GM18858 (cell line): ENCODE results near the gene MAPK13.
"Not testable (repeated sequence)": the region's sequence is repeated elsewhere in the genome, so short reads cannot be mapped to it uniquely, and the experiment has no call there.

Experiments
- ATAC-seq: cut with Tn5 transposase; IDR thresholded peaks from one replicate; pipeline ENCODE4 v1.9.1; 2021; ENCODE audit not compliant: unreplicated experiment

MAPK13 gene

DNA sequence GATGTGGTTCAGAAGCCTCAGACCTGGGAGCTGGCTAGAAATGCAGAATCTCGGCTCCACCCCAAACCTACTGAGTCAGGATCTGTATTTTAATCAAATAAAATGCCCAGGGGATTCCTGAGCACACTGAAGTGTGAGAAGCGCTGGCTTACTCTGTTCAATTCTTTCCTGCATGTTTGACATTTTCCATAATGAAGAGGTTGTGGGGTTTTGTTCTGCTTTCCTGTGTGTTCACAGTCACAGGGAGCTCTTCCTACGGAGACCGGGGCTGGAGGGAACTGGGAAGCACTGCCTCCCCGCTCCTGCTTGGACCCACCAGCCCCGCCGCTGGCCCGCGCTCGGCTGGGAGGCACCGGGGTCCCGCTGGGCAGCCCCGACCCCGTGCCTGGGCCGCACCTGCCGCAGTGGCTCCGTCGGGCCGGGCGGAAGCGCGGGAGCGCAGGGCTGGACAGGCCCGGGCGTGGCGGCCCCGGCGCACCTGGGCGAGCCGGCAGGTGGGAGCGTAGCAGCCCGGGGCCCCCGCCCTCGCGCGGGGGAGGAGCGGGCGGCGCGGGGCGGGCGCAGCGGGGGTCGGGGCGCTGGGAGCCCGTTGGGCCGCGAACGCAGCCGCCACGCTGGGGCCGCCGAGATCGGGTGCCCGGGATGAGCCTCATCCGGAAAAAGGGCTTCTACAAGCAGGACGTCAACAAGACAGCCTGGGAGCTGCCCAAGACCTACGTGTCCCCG lies at the start of gene MAPK13:
Gene MAPK13, plus strand, starts transcription at position 573 of the 726 bp plus-strand sequence. Its CDS starts 70 bp downstream, at position 643.
- no peak for ATAC-seq

DNA sequence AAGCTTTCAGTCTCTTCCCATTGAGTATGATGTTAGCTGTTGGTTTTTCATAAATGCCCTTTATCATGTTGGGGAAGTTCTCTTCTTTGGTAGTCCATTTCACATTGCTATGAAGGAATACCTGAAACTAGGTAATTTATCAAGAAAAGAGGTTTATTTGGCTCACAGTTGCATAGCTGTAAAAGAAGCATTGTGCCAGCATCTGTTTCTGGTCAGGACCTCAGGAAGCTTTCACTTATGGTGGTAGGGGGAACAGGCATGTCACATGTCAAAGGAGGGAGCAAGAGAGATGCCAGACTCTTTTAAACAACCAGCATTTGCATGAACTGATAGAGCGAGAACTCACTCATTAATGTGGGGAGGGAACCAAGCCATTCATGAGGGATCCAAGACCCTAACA lies 48.0 kb upstream of the MAPK13 start:
- ATAC-seq = no peak

DNA sequence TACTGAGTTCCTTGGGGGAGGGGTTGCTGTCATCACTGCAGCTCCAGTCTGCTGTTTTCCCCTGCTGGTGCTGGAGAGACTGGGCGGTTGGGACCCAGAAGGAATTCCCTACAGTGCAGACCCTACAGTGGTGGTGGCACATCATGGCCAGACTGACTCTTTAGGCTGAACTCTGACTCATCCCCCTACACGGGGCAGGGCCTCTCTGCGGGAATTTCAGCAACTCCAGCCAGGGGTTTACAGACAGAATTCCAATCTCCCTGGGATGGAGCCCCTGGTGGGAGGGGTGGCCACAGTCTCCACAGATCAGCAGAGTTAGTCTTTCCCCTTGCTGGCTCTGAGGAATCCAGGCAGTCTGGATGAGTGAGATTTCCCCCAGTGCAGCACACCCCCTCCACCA lies 46.9 kb upstream of the MAPK13 start:
- no peak for ATAC-seq

DNA sequence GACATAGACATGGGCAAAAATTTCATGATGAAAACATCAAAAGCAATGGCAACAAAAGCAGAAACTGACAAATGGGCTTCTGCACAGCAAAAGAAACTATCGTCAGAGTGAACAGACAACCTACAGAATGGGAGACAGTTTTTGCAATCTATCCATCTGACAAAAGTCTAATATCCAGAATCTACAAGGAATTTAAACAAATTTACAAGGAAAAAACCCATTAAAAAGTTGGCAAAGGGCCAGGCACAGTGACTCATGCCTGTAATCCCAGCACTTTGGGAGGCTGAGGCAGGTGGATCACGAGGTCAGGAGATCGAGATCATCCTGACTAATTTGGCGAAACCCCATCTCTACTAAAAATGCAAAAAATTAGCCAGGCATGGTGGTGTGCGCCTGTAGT lies 42.1 kb upstream of the MAPK13 start:
- ATAC-seq = not testable (repeated sequence)

DNA sequence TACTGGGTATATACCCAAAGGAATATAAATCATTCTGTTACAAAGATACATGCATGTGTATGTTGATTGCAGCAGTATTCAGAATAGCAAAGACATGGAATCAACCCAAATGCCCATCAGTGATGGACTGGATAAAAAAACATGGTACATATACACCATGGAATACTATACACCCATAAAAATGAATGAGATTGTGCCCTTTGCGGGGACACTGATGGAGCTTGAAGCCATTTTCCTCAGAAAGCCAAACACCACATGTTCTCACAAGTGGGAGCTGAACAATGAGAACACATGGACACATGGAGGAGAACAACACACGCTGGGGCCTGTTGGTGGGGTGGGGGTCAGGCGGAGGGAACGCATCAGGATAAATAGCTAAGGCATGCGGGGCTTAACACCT lies 41.3 kb upstream of the MAPK13 start:
- no peak for ATAC-seq

DNA sequence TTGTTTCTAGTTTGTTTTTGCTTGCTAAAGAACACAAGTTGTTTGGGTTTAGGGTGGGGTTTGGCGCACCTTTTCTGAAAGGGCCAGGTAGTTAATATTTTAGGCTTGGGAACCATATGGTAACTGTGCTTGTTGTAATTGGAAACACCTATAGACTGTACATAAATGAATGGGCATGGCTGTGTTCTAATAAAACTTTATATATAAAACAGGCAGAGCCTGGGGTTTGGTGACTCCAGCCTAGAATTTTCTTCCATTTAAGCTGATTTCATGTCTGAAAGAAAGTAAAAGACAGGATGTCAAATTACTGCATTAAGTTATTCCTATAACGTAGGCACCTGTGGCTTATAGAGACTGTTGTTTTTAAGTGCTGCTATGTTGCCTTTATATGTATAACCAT lies 36.1 kb upstream of the MAPK13 start:
- ATAC-seq = no peak

DNA sequence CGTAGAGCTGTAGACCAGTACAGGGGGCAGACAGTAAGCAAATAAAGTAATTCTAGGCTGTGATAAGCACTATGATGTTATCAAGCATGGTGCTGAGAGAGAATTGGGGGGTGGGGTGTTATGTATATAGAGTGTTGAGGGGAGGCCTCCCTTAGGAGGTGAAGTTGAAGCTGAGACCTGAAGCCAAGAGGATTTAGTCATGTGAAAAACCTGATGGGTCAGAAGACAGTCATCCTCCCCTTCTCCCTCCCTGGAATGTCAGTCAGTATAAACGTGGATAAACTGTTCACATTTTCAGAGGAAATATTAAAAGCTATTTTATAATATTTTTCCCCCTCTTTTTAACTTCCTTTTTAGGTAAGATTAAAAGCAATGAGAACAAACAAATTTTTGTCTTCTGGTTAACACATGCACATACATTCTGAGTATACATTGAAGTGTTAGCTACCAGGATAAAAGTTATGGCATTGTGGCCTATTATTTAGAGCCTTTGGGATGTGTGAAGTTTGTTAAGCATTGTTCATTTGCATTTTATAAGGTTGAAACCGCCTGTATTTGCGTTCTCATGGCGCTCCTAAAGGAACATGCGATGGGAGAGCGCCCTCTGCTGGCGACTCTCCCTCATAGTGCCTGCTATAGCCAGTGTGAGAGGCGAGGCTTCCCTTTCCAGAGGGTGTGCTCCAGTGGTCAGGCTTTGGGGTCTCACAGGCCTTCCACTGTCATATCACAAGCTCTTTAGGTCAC lies 35.4 kb upstream of the MAPK13 start:
- peak; percentile 44 for ATAC-seq

DNA sequence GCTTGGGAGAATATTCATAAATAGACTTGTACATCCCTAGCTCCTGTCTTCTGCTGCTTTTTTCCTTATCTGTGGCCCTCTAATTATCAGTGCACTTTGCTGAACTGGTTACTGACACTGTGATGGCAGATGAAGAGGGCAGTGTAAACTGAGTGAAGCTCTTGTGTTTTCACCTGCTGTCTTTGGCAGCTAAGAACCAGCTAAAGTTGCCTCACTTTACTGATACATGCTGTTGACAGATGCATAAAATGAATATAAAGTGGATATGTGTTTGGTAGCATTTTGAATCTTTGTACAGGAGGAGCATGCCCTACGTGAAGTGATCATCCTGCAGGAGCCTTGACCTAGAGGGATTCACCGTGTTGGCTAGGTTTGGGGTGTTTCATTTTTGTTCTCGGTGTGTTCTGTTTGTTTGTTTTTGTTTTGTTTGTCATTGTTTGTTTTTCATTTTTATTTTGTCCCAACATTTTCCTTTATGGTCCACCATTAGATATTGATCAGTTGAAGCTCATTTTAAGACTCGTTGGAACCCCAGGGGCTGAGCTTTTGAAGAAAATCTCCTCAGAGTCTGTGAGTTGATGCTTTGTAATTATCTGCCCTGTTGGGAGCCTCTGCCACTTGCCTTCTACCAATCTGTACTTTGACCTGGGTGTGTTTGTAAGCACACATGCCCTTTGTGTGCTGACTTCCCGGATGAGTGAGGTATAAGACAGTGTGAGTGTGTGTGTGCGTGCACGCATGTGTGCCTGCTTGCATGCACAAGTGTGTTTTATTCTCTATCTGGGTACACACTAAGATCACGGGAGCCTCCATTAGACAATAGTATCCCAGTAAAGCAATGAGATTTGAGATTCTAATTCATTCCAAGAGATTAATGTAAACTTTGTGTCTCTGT lies 34.6 kb upstream of the MAPK13 start:
- no peak for ATAC-seq

DNA sequence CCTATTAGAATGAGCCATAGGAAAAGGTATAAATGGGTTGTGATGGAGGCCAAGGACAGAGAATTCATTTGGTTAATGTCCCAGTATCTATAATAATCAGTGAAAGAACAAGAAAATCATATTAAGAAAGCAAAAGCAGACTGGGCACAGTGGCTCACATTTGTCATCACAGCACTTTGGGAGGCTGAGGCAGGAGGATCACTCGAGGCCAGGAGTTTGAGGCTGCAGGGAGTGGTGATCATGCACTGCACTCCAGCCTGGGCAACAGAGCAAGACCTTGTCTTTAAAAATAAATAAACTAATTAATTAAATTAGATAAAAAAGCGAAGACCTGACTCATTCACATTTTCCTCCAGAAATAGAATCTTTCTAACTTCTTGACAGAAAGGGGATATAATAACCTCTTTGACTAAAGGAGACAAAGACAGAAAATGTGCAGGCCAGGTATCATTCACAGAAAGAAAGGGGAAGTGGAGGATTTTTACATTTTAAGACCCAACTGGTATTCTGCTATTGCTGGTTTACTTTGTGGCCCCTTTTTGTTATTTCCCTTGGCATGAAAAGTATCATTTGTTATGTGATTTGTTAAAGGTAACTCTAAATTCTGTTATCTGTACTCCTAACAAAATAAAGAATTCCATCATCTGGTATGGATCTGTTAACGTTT lies 31.9 kb upstream of the MAPK13 start:
- ATAC-seq = no peak

DNA sequence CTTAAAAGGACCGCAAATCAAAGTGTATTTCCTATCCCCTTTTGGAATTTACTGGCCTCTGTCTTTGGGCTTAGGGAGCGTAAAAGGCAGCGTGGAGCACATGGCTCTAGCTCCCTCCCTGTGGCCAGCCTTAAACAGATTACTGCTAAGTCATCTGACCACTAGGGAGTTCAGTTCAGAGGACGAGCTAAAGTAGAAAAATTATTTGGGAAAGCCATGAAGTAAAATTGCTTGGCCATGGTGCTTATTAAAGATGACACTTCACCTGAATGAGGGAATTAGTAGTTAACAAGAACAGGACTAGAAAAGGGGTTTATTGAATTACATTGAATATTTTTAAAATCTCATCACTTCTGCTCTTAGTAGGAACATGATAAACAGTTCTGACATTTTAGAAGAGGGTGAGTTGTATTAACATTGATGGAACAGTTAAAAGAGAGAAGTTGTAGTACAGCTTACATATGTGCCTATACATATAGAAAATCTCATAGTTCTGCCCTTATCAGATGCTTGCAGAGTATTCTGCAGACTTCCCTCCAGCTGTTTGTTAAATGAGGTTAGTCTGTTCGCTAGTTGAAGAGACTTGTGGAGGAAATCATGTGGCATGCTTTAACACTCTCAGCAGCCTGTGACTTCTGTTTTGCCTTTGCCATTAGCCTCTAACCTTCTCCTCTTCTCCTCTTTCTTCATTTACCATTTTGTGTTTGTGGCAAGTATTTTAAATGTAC lies 31.2 kb upstream of the MAPK13 start:
- no peak for ATAC-seq

DNA sequence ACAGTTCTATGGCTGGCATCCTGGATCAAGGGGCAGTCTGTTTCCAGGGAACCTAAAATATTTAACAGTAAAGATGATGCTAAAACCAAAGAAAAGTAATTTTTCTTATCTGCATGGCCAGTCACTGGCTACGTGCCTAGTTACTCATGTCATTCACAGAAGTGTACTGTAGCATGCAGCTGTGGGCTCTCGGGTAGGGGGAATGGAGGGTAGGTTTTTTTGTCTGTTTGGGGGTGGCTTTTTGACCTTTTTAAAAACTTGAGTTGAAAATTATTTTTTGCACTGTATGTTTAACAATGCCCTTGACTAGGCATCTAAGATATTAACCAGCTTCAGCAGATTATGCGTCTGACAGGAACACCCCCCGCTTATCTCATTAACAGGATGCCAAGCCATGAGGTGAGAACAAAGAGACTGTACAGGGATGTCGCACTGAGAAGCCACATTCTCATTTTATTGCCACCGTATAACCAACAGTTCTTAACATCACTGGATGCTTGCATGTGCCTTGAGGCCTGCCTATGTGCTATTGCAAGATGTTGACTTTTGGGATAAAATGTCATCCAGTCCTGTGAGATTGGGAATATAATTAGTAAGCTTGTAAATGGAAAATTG lies 30.3 kb upstream of the MAPK13 start:
- ATAC-seq = no peak

DNA sequence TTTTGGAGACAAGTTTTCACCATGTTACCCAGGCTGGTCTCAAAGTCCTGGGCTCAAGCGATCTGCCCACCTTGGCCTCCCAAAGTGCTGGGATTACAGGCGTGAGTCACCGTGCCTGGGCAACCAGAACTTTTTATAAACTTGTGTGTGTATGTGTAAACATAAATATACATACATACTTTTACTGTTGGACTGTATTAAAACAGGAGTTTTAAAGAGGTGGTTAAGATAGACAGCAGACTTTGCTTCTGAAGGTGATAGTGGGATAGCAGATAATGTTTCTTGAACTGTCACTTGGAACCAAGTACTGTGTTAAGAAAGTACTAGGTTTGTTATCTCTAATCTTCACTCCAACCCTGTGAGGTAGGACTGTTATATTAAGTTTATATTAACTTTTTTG lies 28.6 kb upstream of the MAPK13 start:
- ATAC-seq = no peak

DNA sequence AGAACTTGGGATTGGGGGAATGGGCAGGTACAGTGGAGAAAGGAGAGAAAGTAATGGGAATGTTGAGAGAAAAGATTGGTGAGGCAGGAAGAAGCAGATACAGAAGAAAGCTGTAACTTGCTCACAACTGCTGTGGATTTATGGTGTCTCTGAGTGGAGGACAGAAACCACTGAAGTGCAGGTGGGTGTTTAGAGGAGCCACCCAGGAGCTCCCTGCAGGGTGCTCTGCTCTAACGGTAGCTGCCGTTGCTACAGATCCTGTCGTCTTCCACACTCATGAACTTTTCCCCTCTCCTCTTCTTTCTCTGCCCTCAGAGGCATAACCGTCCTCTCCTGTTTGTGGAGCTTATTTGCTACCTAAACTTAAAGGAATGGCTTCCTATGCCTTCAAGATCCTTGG lies 27.5 kb upstream of the MAPK13 start:
- ATAC-seq = no peak

DNA sequence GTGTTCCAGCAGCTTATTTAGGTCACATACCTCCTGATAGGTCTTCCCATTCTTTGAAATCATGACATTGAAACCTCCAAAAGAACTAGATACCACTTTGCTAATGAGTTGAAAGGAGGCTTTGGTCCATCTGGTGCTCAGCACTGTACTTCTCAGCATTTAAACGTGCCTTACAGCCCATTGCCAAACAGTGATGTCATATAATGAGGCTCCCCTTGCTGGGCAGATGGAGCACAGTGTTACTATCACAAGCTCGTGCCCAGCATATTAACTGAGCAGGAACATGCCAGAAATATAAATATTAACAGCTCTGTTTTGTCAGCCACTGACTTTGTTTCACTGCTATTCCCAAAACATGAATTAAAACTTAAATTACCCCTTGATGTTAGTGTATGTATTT lies 25.5 kb upstream of the MAPK13 start:
- no peak for ATAC-seq

DNA sequence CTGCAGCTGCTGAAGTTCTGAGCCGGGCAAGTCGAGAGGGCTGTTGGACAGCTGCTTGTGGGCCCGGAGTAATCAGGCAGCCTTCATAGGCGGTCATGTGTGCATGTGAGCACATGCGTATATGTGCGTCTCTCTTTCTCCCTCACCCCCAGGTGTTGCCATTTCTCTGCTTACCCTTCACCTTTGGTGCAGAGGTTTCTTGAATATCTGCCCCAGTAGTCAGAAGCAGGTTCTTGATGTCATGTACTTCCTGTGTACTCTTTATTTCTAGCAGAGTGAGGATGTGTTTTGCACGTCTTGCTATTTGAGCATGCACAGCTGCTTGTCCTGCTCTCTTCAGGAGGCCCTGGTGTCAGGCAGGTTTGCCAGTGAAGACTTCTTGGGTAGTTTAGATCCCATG lies 21.2 kb upstream of the MAPK13 start:
- no peak for ATAC-seq

DNA sequence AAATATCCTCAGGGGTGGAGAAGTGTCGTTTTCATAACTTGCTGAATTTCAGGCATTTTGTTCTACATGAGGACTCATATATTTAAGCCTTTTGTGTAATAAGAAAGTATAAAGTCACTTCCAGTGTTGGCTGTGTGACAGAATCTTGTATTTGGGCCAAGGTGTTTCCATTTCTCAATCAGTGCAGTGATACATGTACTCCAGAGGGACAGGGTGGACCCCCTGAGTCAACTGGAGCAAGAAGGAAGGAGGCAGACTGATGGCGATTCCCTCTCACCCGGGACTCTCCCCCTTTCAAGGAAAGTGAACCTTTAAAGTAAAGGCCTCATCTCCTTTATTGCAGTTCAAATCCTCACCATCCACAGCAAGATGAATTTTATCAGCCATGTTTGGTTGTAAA lies 20.3 kb upstream of the MAPK13 start:
- ATAC-seq = no peak

DNA sequence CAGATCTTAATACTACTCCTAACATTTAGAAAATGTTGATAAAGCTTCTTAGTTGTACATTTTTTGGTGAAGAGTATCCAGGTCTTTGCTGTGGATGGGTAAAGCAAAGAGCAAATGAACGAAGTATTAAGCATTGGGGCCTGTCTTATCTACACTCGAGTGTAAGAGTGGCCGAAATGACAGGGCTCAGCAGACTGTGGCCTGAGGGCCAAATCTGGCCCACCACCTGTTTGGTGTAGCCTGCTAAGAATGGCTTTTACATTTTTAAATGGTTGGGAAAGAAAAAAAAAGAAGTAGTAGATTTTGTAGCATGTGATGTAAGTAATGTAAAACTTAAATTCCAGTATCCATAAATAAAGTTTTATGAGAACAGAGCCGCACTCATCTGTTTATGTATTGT lies 19.4 kb upstream of the MAPK13 start:
- ATAC-seq = no peak

DNA sequence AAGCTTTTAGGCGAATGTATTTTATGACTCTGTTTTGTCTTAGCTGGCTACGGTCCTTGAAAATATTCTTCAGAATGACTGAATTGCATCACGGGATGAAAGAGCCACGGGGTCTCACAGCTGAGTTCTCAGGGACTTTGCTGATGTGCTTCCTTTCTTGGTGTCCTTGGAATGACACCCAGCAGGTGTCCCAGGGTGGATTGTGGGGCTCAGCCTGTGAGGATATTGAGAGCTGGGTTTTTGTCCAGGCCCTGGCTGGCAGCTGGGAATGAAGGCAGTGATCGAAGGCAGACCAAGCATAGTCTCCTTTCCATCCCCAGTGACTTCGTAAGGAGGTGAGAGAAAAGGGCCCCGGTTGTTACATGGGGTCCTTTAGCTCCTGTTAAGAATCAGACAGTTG lies 18.8 kb upstream of the MAPK13 start:
- ATAC-seq = no peak

DNA sequence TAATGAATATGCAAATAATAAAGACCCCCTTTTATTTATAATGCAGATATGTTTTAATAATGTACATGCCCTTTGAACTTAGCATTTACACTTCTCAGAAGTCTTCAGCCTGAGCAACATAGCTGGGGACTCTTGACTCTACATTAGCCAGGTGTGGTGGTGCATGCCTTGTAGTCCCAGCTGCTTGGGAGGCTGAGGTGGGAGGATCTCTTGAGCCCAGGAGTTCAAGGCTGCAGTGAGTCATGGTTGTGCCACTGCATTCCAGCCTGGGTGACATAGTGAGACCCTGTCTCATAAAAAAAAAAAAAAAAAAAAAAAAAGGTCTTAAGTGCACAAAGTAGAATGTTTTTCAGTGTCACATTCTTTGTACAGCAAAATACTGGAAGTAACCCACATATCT lies 17.3 kb upstream of the MAPK13 start:
- no peak for ATAC-seq

DNA sequence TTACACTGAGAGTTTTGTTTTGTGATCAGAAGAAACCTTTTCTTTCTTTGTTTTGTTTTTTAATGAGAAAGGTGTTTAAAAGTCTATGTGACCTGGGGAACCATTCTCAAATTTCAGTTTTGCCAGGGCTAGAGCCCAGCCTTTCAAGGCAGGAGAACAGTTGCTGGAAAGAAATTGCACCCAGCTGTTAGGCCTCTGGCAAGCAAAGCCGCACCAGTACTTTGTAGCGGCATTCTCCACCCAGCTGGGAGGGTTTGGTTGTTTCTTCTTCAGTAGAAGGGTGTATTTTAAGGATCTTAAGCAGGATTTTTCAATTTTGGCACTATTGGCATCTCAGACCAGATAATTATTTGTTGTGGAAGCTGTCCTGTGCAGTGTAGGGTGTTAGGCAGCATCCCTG lies 16.6 kb upstream of the MAPK13 start:
- no peak for ATAC-seq
